ENCODE data around the gene LANCL2. TPM values are rescaled to one million over a fixed set of nuclear protein-coding genes. Genes with fewer than 3 reads are reported as not detected.

LANCL2 gene, protein sequence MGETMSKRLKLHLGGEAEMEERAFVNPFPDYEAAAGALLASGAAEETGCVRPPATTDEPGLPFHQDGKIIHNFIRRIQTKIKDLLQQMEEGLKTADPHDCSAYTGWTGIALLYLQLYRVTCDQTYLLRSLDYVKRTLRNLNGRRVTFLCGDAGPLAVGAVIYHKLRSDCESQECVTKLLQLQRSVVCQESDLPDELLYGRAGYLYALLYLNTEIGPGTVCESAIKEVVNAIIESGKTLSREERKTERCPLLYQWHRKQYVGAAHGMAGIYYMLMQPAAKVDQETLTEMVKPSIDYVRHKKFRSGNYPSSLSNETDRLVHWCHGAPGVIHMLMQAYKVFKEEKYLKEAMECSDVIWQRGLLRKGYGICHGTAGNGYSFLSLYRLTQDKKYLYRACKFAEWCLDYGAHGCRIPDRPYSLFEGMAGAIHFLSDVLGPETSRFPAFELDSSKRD
- total RNA-seq (1 to 10 TPM; 4.4 to 4.5 TPM), polyA plus RNA-seq (1 to 10 TPM; 5.9 to 7.0 TPM)

DNA sequence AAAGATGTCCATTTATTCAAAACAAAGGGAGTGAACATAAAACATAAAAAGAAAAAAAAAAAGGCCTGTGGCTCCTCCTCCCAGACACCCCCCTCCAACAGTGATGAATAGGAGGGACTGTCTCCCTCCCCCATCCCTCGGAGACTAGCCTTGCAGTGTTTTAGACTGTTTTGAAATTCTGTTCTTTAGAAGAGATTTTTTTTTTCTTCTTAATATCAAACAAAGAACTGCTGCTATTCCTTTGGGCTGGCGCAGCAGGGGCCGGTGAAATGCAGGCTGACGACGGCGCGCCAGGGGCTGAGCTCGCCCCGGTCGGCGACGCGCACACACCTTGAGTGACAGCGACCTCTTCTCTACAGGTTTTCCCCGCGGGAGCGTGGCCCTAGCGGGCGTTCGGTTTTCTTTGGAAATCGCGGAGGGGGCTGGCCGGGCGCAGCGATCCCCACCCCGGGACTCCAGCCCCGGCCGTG lies at the start of gene LANCL2:
Gene LANCL2 (plus strand): TSS at position 133 of the 470 bp plus-strand sequence. CDS start 689 bp downstream, outside the sequence.
- CTCF ChIA-PET (ENCODE audit: partially characterized antibody) = interaction anchor here (1.0 to 1.9 kb wide), 5 partner anchors 9 to 232 kb away, joined by 3 to 7 read pairs (median 5); no protein-coding TSS in a partner anchor
- intact Hi-C loops (cut with micrococcal nuclease) = loop anchor here (1.0 to 10.0 kb wide), 9 partner anchors 52 to 741 kb away; partner anchors contain the start of genes CCT6A, CHCHD2, PSPH and ZNF713
- Mint-ChIP-seq H3K27me3 (peaks cover 0 to 2% of the 10 kb centered on the region in 2 donors), H3K27ac (peak within 1 kb of the TSS; percentile 98 to 99 (median 99)), H3K4me3 (peak within 1 kb of the TSS; percentile 90 to 96 (median 94)), H3K4me1 (peaks cover 13 to 22% (median 19%) of the 10 kb centered on the region in 4 donors), H3K36me3 (peaks cover 0 to 15% of the 10 kb centered on the region in 2 donors), H3K9me3 (peaks cover 0 to 5% (median 0%) of the 10 kb centered on the region in 8 donors)
- Histone ChIP-seq H3K4me3 (ENCODE audit: low read length in 2 of 2) (peak within 1 kb of the TSS; percentile 98 to 99), H3K27ac (ENCODE audit: low read depth, low read length) (peak within 1 kb of the TSS; percentile 98), H3K36me3 (ENCODE audit: insufficient read depth, low read length) (no peaks in the 10 kb centered on the region), H3K4me1 (ENCODE audit: insufficient read depth, low read length) (peaks cover 27% of the 10 kb centered on the region), H3K27me3 (ENCODE audit: insufficient read depth, low read length) (no peaks in the 10 kb centered on the region), H3K9me3 (ENCODE audit: control insufficient read depth in 1 of 2, low read length in 2 of 2) (no peaks in the 10 kb centered on the region)
- DNase-seq = no peak
- POLR2A ChIA-PET (ENCODE audit: partially characterized antibody) = interaction anchor here (0.5 to 3.3 kb wide), 21 partner anchors 9 to 741 kb away, joined by 3 to 36 read pairs (median 5); partner anchors contain the start of genes CCT6A, CHCHD2, PSPH and SEC61G

DNA sequence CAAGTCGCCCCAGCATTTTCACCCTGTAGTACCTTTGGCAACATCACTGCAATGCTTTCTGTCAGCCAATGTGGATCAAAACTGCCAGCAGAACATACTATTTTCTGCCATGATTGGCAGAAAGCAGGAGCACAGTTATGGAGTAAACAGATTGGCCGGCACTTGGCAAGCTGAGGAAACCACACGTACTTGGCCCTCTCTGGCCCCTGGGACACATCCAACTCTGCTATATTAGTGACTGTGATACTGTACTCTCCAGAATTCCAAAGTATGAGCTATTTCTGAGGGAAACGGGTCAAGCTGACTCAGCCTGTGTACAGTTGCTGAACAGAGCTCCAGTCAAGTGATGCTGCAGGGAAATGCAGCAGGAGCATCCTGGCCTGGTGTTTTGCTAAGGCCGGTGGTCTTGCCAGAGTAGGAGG lies 39.8 kb upstream of the LANCL2 start:
- no peaks in the 10 kb centered on the region for H3K27me3 ChIP-seq (ENCODE audit: insufficient read depth, low read length)
- no peak overlapping the region for H3K4me3 ChIP-seq (ENCODE audit: low read length in 2 of 2)
- H3K36me3 Mint-ChIP-seq = no peaks in the 10 kb centered on the region
- DNase-seq = no peak
- no peaks in the 10 kb centered on the region for H3K4me1 Mint-ChIP-seq
- no peaks in the 10 kb centered on the region for H3K4me1 ChIP-seq (ENCODE audit: insufficient read depth, low read length)
- no peak overlapping the region for H3K27ac Mint-ChIP-seq
- H3K4me3 Mint-ChIP-seq = no peak overlapping the region
- H3K27me3 Mint-ChIP-seq = peaks cover 0 to 3% of the 10 kb centered on the region in 2 donors
- peaks cover 0 to 13% (median 4%) of the 10 kb centered on the region in 8 donors for H3K9me3 Mint-ChIP-seq
- CTCF ChIA-PET (ENCODE audit: partially characterized antibody) = interaction anchor here (1.2 to 1.9 kb wide), 2 partner anchors 46 to 93 kb away, joined by 3 to 4 read pairs; no protein-coding TSS in a partner anchor
- no peaks in the 10 kb centered on the region for H3K36me3 ChIP-seq (ENCODE audit: insufficient read depth, low read length)
- H3K27ac ChIP-seq (ENCODE audit: low read depth, low read length) = no peak overlapping the region
- intact Hi-C loops (cut with micrococcal nuclease) = no loop called here
- H3K9me3 ChIP-seq (ENCODE audit: control insufficient read depth in 1 of 2, low read length in 2 of 2) = no peaks in the 10 kb centered on the region
- POLR2A ChIA-PET (ENCODE audit: partially characterized antibody) = interaction anchor here (1.6 kb wide), 1 partner anchor 16 kb away, joined by 5 read pairs; no protein-coding TSS in a partner anchor

DNA sequence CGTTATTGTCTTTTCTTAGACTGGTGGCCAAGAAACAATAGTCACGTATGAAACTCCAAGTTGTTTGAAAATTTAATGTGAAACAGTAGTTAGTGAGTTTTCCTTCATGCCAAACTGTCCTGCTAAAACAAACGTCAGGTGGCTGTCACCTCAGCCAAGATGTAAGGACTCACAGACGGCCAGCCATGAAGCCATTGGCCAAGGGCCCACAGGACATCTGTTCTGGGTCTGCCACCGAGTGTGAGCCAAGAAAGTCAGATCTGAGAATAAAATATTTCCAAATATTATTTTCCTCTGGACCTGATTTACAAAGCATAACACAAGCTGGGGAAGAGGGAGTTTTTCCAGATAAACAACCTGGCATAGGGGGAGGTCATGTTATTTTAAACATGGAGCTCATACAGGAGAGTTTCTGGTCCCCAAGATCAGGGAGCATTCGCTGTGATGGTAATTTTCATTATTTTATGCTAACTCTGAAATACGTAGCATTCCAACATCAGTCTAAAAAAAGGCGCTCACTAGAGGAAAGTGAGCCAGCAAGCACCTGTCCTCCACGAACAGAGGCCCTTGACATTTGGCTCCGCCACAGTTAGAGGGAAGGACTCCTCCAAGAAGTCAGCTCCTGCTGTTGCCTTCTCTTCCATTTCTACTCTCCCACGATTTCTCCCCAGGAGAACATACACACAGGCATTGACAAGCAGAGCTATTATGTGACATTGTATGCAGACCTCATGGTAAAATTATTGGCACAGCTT lies 38.9 kb upstream of the LANCL2 start:
- Mint-ChIP-seq H3K4me3 (no peak overlapping the region), H3K27me3 (no peaks in the 10 kb centered on the region), H3K4me1 (no peaks in the 10 kb centered on the region), H3K36me3 (no peaks in the 10 kb centered on the region), H3K9me3 (peaks cover 0 to 8% (median 3%) of the 10 kb centered on the region in 8 donors), H3K27ac (no peak overlapping the region)
- ChIA-PET POLR2A (ENCODE audit: partially characterized antibody) (interaction anchor here (1.6 kb wide), 1 partner anchor 17 kb away, joined by 5 read pairs; no protein-coding TSS in a partner anchor), CTCF (ENCODE audit: partially characterized antibody) (interaction anchor here (1.2 to 1.9 kb wide), 2 partner anchors 47 to 92 kb away, joined by 3 to 4 read pairs; no protein-coding TSS in a partner anchor)
- Histone ChIP-seq H3K9me3 (ENCODE audit: control insufficient read depth in 1 of 2, low read length in 2 of 2) (no peaks in the 10 kb centered on the region), H3K4me3 (ENCODE audit: low read length in 2 of 2) (no peak overlapping the region), H3K36me3 (ENCODE audit: insufficient read depth, low read length) (no peaks in the 10 kb centered on the region), H3K27ac (ENCODE audit: low read depth, low read length) (no peak overlapping the region), H3K27me3 (ENCODE audit: insufficient read depth, low read length) (no peaks in the 10 kb centered on the region), H3K4me1 (ENCODE audit: insufficient read depth, low read length) (no peaks in the 10 kb centered on the region)
- intact Hi-C loops (cut with micrococcal nuclease) = no loop called here
- DNase-seq = no peak

DNA sequence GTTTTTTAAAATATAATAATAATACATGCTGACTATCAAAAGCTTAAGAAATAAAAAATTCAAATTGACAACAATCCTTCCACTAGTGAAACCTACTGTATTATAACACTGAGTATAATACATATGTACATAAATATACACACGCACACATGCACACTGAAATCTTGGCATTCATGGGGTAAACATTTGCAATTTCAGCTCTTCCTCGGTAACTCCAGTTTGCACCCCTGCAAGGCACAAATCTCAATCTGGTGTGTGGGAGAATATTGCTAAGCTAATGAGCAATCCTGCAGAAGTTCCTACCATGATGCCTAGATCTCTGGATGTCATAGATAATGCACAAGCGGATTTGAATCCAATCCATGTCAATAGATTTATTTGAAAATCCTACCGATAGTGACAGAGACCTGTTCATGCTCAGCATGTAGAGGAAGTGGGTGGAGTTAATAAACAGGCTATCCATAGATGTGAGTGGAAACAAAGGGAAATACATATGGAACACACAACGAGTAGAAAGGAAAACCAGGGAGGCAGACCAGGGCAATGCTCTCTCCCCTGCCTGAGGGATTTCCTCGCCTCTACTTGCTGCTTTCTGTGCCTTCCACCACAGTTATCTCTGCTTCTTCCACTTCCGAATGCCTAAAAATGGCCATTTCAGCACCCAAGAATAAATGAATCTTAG lies 38.1 kb upstream of the LANCL2 start:
- ChIA-PET CTCF (ENCODE audit: partially characterized antibody) (interaction anchor here (1.9 kb wide), 1 partner anchor 48 kb away, joined by 4 read pairs; no protein-coding TSS in a partner anchor), POLR2A (ENCODE audit: partially characterized antibody) (no interaction called here)
- H3K36me3 ChIP-seq (ENCODE audit: insufficient read depth, low read length) = no peaks in the 10 kb centered on the region
- Mint-ChIP-seq H3K27ac (no peak overlapping the region), H3K36me3 (no peaks in the 10 kb centered on the region), H3K4me1 (no peaks in the 10 kb centered on the region), H3K9me3 (peaks cover 0 to 2% (median 0%) of the 10 kb centered on the region in 8 donors), H3K4me3 (no peak overlapping the region), H3K27me3 (no peaks in the 10 kb centered on the region)
- H3K4me1 ChIP-seq (ENCODE audit: insufficient read depth, low read length) = no peaks in the 10 kb centered on the region
- no peaks in the 10 kb centered on the region for H3K9me3 ChIP-seq (ENCODE audit: control insufficient read depth in 1 of 2, low read length in 2 of 2)
- H3K4me3 ChIP-seq (ENCODE audit: low read length in 2 of 2) = no peak overlapping the region
- no peak for DNase-seq
- H3K27me3 ChIP-seq (ENCODE audit: insufficient read depth, low read length) = no peaks in the 10 kb centered on the region
- no peak overlapping the region for H3K27ac ChIP-seq (ENCODE audit: low read depth, low read length)
- intact Hi-C loops (cut with micrococcal nuclease) = no loop called here

DNA sequence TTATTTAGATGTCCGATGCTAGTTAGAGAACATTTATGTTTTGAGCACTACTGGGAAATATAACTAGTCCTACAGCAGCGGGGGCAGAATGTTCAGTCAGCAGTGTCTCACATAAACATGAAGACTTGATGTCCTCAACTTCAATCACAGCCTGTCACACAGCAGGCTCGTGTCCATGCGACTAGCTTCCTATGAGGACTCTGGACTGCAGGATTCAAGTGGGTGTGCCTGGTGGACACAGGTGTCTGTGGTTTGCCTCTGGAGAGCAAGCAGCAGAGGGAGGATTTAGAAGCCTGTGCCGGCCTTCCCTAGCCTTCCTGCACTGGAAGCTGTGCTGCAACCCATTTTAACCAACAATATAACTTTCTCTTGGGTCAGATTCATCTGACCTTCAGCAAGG lies 30.0 kb upstream of the LANCL2 start:
- Histone ChIP-seq H3K27me3 (ENCODE audit: insufficient read depth, low read length) (no peaks in the 10 kb centered on the region), H3K27ac (ENCODE audit: low read depth, low read length) (no peak overlapping the region), H3K4me3 (ENCODE audit: low read length in 2 of 2) (no peak overlapping the region), H3K4me1 (ENCODE audit: insufficient read depth, low read length) (no peaks in the 10 kb centered on the region), H3K36me3 (ENCODE audit: insufficient read depth, low read length) (no peaks in the 10 kb centered on the region), H3K9me3 (ENCODE audit: control insufficient read depth in 1 of 2, low read length in 2 of 2) (no peaks in the 10 kb centered on the region)
- intact Hi-C loops (cut with micrococcal nuclease) = no loop called here
- H3K27ac Mint-ChIP-seq = no peak overlapping the region
- no peak for DNase-seq
- ChIA-PET POLR2A (ENCODE audit: partially characterized antibody) (no interaction called here), CTCF (ENCODE audit: partially characterized antibody) (no interaction called here)
- H3K36me3 Mint-ChIP-seq = no peaks in the 10 kb centered on the region
- H3K27me3 Mint-ChIP-seq = peaks cover 0 to 3% of the 10 kb centered on the region in 2 donors
- no peaks in the 10 kb centered on the region for H3K4me1 Mint-ChIP-seq
- no peaks in the 10 kb centered on the region for H3K9me3 Mint-ChIP-seq
- no peak overlapping the region for H3K4me3 Mint-ChIP-seq

DNA sequence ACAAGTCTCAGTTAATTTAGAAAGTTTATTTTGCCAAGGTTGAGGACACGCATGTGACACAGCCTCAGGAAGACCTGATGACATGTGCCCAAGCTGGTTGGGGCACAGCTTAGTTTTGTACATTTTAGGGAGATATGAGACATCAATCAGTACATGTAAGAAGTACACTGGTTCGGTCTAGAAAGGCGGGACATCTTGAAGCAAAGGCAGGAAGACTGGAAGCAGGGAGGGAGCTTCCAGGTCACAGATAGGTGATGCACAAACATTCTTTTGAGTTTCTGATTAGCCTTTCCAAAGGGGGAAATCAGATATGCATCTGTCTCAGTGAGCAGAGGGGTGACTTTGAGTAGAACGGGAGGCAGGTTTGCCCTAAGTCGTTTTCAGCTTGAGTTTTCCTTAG lies 29.4 kb upstream of the LANCL2 start:
- intact Hi-C loops (cut with micrococcal nuclease) = no loop called here
- Histone ChIP-seq H3K4me1 (ENCODE audit: insufficient read depth, low read length) (no peaks in the 10 kb centered on the region), H3K36me3 (ENCODE audit: insufficient read depth, low read length) (no peaks in the 10 kb centered on the region), H3K9me3 (ENCODE audit: control insufficient read depth in 1 of 2, low read length in 2 of 2) (no peaks in the 10 kb centered on the region), H3K27ac (ENCODE audit: low read depth, low read length) (no peak overlapping the region), H3K27me3 (ENCODE audit: insufficient read depth, low read length) (no peaks in the 10 kb centered on the region), H3K4me3 (ENCODE audit: low read length in 2 of 2) (no peak overlapping the region)
- no peak for DNase-seq
- H3K27me3 Mint-ChIP-seq = peaks cover 0 to 3% of the 10 kb centered on the region in 2 donors
- ChIA-PET POLR2A (ENCODE audit: partially characterized antibody) (no interaction called here), CTCF (ENCODE audit: partially characterized antibody) (no interaction called here)
- H3K4me1 Mint-ChIP-seq = no peaks in the 10 kb centered on the region
- no peak overlapping the region for H3K27ac Mint-ChIP-seq
- H3K36me3 Mint-ChIP-seq = no peaks in the 10 kb centered on the region
- no peaks in the 10 kb centered on the region for H3K9me3 Mint-ChIP-seq
- H3K4me3 Mint-ChIP-seq = no peak overlapping the region

All from CD4-positive, alpha-beta memory T cell (primary cell).